GM18867 (cell line): ENCODE data around the gene CCNY.

Experiments used
- ATAC-seq: cut with Tn5 transposase; IDR thresholded peaks from one replicate; pipeline ENCODE4 v1.9.1; 2021; ENCODE audit warnings: mild to moderate bottlenecking, moderate library complexity; ENCODE audit not compliant: unreplicated experiment

CCNY gene

DNA sequence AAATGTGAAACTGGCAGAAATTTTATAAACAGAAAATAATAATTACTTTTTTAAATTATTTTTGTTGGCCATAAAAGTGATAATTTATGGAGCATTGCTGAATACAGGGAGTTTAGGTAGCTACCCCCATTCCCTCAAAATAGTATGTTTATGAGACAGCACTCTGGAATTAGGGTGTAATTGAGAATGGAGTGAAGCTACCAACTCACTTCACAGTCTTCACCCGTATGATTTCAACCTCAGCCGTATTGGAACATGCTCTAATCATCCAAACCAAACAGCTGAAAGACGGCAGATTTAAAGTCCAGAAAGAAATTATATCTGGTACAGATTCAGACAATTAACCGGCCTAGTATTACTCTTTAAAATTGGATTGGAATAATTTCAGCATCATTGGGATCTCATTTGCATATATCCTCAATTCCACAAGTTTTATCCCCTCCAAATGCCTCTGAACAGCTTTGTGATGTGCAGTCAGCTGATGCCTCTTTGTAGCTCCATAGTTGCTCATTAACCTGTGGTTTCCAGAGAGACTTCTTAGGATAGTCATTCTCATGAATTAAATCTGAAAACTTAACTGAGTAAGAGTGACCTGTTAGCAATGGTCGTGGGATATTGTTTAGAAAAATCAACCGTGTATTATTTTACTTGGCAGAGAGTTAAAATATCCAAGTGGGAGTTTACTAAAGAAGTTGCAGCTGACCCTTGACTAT lies 209.7 kb downstream of the CCNY start:
- no peak for ATAC-seq

DNA sequence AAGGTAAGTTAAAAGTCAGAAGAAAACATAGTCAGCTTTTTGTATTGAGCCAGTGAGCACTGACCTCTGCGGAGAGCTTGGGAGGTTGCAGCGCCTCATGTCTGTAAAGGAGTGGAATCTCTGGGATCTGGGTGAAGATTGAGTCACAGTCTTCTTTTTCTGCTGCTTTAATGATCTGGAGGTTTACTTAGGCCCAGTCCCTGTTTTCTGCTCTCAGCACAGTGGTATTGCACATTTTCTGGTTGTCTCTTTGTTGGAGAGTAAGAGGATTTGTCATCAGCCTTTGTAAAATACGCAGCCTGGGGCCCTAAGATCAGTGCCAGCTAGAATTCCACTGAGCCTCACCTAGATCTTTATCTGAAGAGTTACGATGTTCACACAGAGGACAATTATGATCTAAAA lies 210.5 kb downstream of the CCNY start:
- no peak for ATAC-seq

DNA sequence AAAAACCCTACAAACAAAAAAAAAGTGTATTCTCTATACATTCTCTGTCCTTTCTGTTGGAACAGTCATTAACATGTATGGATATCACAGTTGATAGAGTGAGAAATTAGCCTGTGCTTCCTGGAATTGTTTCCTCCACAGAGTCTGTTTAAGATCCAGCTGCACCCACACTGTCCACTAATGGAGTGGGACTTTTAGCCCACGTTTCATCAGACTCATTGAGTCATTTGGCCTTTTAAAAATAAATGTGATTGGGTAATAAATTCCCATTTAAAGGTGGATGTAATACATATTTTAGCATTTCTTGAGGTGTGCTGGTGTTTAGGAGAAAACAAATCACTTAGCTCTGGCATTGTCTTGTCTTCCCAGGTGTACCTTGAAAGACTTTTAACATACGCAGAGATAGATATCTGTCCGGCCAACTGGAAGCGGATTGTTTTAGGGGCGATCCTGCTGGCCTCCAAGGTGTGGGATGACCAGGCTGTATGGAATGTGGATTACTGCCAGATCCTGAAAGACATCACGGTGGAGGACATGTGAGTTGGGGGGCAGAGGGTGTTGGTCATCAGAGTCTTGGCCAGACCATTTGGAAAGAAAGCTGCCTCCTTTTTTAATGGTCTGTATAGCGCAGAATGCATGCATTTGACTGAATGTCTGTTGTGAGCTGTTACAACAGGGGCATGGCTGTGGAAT lies 216.5 kb downstream of the CCNY start:
- ATAC-seq = no peak

DNA sequence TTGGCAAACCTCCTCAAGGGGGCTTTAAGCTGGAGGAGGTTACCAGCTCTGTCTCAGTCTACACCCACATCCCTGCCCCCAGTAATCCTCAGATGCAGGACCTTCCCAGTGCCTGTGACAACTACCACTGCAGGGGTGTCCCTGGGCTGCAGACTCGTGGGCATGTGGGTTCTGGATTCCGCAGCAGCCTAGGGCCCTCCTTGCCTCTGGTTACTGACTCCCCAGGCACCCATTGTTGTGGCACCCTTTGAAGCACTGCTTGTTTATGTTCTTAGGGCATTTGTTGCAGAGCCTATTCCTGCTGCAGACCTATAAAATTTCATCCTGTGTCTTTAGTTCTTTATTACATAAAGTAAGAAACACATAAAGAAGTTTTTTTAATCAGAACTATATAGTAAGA lies 217.7 kb downstream of the CCNY start:
- no peak for ATAC-seq

DNA sequence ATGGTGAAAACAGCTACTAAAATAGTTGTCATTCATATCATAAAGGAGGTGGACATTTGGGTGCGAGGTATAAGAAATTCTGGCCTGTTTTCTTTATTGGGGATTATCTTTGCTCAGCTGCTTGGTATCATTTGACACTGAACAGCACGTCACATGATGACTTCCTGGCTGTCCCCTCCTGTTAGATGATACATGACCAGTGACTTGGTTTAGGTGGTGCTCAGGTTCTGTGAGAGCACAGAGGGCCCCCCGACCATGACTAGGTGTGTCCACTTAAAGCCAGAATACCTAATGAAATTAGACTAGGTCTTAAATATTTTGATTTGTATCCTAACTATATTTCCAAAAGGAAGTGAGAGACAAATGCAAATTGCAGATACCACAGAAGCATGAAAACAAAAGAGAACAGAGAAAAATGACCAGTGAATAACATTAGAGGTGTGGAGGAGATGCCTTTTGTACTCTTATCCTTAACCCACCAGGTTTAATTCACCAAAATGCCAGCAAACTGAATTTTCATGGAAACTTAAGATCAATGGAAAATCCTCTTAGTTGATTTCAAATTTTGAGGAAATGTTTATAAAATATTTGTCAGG lies 218.2 kb downstream of the CCNY start:
- peak; percentile 72 for ATAC-seq

DNA sequence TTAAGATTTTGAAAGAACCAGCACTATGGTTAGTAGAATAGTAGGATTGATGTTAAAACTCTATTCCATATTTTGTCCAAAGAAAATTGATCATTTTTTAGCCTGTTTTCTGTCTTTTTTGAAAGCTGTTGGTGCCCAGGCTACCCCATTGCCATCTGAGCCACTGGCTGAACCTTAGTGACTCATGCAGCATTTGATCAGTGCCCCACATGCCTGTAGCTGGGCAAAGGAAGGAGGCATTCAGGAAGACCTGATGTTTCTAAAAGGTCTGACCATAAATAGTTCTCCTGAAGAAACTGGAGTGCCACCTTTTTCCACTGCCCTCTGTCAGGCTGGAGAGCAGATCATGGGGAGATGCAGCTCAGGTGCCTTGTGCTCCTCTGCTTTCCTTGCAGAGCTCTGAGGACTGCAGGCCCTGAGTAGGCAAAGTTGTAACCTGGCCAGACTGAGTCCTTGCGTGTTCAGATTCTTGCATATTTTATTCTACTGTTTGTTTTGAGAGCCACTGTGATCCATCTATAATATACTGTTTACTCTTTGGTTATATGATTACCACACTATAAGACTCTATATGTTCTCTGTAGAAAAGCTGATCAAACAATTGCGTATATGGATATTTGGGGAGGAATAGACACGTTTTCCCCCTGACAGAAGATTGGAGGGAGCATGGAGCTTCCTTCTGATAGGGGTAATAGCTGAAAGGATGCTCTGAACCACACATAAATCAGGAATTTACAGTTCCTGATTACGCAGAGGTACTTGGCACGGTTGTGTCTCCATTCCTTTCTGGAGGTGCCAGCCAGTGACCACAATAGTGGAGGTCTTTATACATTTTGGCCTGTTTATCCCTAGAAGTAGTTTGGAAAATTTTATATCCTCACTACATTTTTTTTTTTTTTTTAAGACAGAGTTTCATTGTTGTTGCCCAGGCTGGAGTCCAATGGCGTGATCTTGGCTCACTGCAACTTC lies 219.9 kb downstream of the CCNY start:
- no peak for ATAC-seq

DNA sequence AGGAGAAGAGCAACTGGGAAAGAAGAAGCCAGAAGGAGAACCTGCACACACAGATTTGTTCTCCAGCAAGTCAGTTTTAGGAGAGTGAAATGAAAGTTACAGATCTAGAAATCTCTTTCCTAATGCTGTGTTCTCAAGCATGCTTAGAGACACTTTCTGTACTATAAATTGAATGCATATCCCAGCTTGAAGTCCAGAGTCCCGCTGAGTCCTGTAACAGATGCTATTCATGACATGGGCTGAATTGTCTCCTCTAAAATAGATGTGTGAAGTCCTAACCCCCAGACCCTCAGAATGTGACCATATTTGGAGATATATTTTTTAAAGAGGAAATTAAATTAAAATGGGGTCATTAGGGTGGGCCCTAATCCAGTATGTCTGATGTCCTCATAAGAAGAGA lies 222.0 kb downstream of the CCNY start:
- ATAC-seq = no peak

DNA sequence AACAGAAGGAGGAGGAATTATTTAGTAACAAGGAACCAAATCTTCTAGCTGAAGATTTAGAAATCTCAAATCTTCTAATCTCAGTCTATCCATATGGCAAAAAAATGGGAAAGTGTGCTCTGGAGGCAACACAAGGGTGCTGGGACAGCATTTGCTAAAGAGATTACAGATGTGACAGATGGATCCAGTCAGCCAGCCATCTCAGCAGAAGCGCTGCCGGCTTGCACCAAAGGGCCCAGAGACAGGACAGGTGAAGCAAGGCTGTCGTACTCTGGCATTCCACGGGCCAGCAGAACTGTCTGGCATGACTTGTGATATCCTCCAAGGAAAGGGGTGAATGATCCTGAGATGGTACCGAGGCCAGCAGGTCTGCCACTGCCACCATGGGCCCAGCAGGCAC lies 223.1 kb downstream of the CCNY start:
- ATAC-seq = no peak

DNA sequence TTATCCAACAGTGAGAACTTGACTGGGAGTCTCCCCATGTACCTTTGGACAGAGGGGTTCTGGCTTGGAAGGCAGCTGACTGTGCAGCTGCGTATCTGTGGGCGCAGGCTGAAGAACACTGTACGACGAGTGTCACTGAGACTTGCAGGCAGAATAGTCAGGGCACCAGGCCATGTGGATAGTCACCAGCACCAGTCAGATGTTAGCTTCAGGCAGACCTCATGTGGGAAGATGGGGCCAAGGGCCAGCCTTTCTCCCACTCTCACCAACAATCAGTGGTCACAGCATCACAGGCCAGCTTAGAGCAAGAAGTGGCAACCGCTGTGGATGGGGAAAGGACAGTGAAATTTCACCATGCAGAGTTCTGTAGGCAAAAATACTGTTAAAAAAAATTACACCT lies 225.4 kb downstream of the CCNY start:
- no peak for ATAC-seq

DNA sequence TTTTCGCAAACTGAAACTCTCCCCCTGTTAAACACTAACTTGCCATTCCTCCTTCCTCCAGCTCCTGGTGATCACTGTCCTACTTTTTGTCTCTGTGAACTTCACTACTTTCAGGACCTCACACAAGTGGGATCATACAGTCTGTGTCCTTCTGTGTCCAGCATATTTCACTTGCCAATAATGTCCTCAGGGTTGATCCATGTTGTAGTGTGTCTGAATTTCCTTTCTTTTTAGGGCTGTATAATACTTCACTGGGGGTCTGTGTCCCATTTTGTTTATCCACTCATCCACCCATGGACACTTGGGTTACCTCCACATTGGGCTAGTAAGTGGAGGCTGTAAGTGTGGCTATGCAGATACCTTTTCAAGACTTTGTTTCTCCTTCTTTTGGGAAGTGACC lies 226.1 kb downstream of the CCNY start:
- ATAC-seq = no peak

DNA sequence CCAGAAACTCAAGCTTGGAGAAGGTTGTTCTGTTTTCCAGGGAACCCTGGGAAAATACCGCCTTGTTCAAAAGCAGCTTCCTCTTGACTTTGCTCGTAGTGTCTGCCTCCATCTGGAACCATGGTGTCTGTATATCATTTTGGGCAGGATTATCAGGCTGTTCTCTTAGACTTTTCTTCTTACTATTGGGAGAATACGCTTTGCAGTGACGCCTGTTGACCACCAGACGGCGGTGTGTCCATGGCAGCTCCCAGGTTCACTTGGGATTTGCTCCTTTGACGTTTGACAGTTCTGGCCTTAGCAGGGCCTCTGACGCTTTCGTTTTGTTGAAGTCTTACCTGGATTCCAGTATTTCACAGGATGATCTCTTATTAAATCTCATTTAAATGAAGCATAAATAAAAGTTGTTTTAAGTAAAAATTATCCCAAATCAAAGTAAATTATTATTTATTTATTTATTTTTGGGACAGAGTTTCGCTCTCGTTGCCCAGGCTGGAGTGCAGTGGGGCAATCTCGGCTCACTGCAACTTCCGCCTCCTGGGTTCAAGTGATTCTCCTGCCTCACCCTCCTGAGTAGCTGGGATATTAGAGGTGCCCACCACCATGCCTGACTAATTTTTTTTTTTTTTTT lies 227.1 kb downstream of the CCNY start:
- ATAC-seq = peak; percentile 64

DNA sequence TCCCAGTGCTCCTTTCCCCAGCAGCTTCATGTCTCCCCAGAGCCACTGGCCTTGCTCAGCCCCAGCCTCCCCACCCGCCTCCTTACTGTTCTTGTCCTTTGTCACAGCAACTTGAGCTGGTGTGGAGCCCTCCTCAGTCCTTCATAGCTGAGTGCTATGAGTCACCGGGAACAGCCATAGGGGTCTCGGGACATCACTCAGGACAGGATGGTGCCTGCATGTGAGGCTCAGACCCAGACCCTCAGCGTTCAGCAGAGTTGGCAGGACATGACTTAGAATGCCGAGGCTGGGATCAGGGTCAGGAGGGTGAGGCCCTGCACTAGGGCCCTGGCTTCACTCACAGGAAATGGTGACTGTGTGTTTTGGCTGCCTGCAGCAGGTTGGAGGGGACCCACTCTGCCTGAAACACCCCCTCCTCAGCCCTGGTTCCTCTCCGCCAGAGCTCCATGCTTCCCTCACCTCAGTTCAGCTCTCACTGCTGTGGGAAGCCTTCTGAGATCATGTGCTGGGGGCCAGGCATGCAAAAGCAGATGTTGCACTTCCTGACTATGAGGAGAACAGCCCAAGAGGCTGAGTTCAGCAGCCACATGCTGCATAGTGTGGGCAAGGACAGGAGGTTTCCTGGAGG lies 228.1 kb downstream of the CCNY start:
- ATAC-seq = no peak

DNA sequence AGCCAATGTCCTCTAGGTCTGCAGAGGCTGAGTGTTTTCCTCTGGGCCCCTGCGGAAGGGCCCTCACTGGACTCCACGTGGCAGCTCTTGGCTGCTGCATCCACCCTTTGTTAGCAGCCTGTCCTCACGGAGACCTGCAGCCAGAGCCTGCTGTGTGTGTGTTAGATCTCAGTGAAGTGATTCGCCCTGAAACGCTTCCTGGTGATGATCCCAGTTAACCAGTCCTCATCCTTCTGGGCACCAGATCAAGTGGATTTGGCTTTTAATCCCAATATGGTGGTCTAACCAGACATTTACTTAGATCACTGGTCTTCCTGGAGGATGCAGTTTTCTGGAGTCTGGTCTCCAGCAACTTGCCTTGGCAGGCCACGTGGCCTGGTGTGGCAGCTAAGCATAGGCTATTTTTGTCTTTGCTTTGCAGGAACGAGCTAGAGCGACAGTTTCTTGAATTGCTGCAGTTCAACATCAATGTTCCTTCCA lies 229.3 kb downstream of the CCNY start:
- no peak for ATAC-seq

DNA sequence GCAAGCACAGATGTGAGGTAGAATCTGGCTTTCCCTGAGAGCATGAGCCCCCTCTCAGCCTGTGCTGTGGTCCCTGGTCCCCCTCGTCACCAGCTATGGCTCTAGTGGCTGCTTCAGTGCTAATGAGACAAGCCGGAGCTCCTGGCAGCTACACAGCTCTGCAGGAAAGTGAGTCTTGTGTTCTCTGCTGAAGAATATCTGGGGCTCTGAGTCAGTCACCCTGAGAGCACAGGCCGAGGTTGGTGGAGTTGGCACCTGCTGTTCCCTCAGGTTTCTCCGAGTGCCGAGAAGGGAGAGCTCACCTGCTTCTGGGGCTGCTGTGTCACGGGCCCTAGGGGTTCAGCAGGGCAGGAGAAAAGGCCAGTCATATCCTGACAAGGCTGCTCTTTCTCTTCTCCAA lies 231.6 kb downstream of the CCNY start:
- ATAC-seq = no peak

DNA sequence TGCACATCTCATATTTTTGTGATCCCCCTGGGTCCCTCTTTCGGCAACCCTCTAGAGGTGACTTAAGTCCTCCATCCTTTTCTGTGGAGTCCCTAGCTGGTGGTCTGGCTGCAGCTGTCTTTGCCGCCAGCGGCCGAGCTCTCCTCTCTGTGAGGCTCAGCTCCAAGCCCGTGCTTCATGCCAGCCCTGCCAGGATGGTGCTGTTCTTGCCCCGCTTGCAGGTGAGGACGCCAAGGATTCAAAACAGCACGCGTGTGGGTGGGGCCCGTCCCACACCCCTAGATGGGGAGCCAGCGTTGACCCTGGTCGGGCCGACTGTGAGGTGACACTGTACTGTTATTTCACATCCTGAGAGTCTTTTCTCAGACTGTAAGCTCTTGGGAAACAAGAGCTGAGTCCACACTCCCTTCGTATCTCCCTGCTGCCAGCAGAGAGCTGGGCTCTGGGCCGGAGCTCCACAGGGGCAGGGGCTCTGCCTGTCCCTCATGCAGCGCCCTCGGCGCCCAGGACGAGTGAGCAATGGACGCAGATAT lies 232.2 kb downstream of the CCNY start:
- ATAC-seq = no peak

DNA sequence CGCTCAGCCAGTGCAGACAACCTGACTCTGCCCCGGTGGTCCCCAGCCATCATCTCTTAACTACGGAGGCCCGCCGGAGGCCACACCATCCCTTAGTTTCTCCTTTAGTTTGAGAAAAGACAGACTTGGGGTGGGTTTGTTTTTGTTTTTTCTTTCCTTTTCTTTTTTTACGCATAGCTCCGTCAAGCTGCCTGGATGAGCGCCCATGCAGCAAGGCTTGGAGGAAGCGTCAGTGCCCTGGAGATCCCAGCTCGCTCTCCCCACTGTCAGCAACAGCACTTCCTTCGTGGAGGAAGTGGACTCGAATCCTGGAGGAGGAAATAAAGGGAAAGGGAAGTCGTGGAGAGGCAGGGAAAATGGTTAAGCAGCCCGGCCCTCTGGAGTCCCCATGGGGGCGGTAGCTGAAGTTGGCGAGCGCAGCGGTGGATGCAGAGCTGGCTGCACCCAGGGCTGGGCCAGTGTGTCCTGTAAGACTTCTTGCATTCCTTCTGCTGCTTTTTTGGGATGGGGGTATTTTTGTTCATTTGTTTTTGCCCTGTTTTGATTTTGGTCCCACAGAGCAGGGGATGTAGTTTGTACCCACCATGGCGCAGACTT lies 232.9 kb downstream of the CCNY start:
- no peak for ATAC-seq

DNA sequence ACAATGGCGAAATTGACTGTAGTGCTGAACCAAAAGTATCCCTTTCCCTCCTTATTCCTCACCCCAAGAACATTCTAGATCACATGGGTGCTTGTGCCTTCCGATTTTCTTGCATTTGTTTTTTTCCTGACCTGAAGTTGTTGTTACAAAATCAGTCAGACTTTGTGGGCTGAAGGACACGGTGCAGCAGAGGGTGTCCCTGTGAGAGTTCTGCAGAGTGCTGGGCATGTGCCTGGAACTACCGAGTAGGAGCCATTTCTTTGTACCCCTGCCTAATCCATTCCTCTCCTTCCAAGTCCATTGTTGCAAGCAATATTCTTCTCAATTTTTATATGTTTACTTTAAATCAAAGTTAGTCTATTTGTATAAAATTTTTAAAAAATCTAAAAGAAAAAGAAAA lies 233.5 kb downstream of the CCNY start:
- ATAC-seq = no peak

DNA sequence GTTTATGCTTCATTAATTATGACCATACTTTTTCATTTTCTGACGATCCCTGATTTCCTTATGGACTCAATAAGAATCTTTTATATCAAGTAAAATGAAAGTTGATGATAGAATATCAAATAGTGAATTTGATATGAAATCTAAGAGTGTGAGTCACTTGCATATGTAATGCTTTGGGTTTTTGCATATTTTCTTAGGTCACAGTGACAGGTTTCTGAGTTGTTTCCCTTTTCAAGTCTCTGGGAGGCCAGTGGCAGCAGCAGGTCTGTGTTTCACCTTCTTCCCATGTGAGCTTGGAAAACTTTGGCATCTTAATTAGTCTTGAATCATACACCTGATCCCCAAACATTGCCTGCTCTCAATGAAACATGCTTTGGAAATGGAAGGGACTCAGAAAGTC lies 234.1 kb downstream of the CCNY start:
- ATAC-seq = no peak

DNA sequence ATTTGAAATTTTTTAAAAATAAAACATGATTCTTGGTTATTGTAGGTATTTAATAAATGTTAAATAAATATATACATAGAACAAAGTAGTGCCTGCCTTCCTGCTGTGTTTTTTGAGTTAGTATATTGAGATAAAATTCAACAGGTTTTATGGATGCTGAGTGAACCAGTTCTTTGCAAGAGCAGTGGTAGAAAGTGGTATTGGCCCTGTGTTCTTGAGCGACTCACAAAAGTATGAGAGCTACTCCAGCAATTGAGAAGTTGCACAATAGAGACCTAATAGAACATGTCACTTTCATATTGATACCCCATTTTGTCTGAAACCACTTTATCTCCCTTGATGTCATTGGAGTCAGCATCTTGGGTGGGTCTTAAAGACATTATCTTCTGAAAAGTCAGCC lies 236.3 kb downstream of the CCNY start:
- ATAC-seq = no peak

DNA sequence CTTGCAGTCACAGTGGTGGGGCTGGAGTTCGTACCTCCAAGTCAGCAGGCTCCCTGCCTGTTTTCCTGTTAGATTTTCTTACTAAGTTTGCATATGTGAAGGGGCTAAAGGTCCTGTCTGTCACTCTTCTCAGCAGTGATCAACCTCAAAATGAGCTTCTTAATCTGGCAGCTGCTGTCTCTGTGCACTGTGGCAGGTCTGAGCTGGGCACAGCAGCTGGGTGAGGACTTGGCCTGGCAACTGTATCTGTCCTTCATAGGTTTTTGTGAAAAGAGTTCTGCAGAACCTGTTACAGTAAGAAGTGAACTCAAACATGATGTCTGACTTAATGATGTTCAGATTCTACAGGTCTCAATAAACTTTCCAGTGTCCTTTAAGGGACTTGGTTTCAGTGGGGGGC lies 237.5 kb downstream of the CCNY start:
- ATAC-seq = no peak
